SW 1271 (cell line): Measurements from ENCODE around the gene GM2A.

Source experiments
- DNase-seq, 2 experiments: peaks; one replicate each; lab custom pipeline; 2025; lab: John Stamatoyannopoulos, UW

GM2A gene

GRCh38 chr5:151252762-151253604 is at the start of gene GM2A:
Gene GM2A, plus strand, starts transcription at chr5:151253185. Its CDS starts 32 bp downstream, at chr5:151253217.
- peak; percentile 99 to 100 for DNase-seq

- DNase-seq: no peak
These were observed 48.9 kb upstream of the GM2A start for GRCh38 chr5:151204051-151204450.

- DNase-seq: no peak
These were observed 47.6 kb upstream of the GM2A start for GRCh38 chr5:151205411-151205810.

GRCh38 chr5:151208481-151208914 is 44.5 kb upstream of the GM2A start:
- no peak for DNase-seq

GRCh38 chr5:151212406-151212798 is 40.6 kb upstream of the GM2A start:
- no peak for DNase-seq

GRCh38 chr5:151213803-151214613 is 39.0 kb upstream of the GM2A start:
- no peak for DNase-seq

GRCh38 chr5:151214614-151215545 is 38.1 kb upstream of the GM2A start:
- no peak for DNase-seq

- DNase-seq: no peak
These were observed 37.5 kb upstream of the GM2A start for GRCh38 chr5:151215546-151215880.

- no peak for DNase-seq
These were observed 36.2 kb upstream of the GM2A start for GRCh38 chr5:151216781-151217180.

- no peak for DNase-seq
These were observed 34.8 kb upstream of the GM2A start for GRCh38 chr5:151218177-151218576.

- no peak for DNase-seq
These were observed 33.8 kb upstream of the GM2A start for GRCh38 chr5:151219138-151219537.

GRCh38 chr5:151219789-151220188 is 33.2 kb upstream of the GM2A start:
- DNase-seq: no peak

GRCh38 chr5:151221574-151221973 is 31.4 kb upstream of the GM2A start:
- DNase-seq: no peak

- no peak for DNase-seq
These were observed 30.8 kb upstream of the GM2A start for GRCh38 chr5:151222054-151222789.

- no peak for DNase-seq
These were observed 30.1 kb upstream of the GM2A start for GRCh38 chr5:151222790-151223446.

GRCh38 chr5:151223447-151224264 is 29.3 kb upstream of the GM2A start, which contains the start of gene CCDC69:
Gene CCDC69, minus strand, starts transcription at chr5:151224092. Its CDS starts 122 bp downstream, at chr5:151223970.
- DNase-seq: peak; percentile 43 to 69

GRCh38 chr5:151224372-151224771 is 28.6 kb upstream of the GM2A start:
- no peak for DNase-seq

GRCh38 chr5:151225071-151225470 is 27.9 kb upstream of the GM2A start:
- DNase-seq: no peak

GRCh38 chr5:151225475-151225874 is 27.5 kb upstream of the GM2A start:
- no peak for DNase-seq
